Left renal cortex interstitium (tissue), 4 donors: ENCODE measurements around the gene ABCC3. TPM values are rescaled to one million over a fixed set of nuclear protein-coding genes. Genes with fewer than 3 reads are reported as not detected.

Experiments
- DNase-seq, 4 donors: peaks; one replicate each; pipeline ENCODE4 v3.0.0-alpha.2; 2013; ENCODE audit warnings: low read depth in 4 of 4, low spot score in 2 of 4, missing footprints in 1 of 4
- polyA plus RNA-seq, 4 donors: library from polyadenylated mRNA; unstranded; fragments of 120-200 nt; gene quantifications; one replicate each; pipeline ENCODE4 v1.2.1, GENCODE V29; 2013; ENCODE audit not compliant: insufficient read length in 4 of 4

Gene ABCC3, protein sequence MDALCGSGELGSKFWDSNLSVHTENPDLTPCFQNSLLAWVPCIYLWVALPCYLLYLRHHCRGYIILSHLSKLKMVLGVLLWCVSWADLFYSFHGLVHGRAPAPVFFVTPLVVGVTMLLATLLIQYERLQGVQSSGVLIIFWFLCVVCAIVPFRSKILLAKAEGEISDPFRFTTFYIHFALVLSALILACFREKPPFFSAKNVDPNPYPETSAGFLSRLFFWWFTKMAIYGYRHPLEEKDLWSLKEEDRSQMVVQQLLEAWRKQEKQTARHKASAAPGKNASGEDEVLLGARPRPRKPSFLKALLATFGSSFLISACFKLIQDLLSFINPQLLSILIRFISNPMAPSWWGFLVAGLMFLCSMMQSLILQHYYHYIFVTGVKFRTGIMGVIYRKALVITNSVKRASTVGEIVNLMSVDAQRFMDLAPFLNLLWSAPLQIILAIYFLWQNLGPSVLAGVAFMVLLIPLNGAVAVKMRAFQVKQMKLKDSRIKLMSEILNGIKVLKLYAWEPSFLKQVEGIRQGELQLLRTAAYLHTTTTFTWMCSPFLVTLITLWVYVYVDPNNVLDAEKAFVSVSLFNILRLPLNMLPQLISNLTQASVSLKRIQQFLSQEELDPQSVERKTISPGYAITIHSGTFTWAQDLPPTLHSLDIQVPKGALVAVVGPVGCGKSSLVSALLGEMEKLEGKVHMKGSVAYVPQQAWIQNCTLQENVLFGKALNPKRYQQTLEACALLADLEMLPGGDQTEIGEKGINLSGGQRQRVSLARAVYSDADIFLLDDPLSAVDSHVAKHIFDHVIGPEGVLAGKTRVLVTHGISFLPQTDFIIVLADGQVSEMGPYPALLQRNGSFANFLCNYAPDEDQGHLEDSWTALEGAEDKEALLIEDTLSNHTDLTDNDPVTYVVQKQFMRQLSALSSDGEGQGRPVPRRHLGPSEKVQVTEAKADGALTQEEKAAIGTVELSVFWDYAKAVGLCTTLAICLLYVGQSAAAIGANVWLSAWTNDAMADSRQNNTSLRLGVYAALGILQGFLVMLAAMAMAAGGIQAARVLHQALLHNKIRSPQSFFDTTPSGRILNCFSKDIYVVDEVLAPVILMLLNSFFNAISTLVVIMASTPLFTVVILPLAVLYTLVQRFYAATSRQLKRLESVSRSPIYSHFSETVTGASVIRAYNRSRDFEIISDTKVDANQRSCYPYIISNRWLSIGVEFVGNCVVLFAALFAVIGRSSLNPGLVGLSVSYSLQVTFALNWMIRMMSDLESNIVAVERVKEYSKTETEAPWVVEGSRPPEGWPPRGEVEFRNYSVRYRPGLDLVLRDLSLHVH (N-terminal part only)
- polyA plus RNA-seq: 10 to 100 TPM in 2 of 4 donors, 1 to 10 TPM in 2; 5.3 to 14.4 (median 9.4) TPM

DNA sequence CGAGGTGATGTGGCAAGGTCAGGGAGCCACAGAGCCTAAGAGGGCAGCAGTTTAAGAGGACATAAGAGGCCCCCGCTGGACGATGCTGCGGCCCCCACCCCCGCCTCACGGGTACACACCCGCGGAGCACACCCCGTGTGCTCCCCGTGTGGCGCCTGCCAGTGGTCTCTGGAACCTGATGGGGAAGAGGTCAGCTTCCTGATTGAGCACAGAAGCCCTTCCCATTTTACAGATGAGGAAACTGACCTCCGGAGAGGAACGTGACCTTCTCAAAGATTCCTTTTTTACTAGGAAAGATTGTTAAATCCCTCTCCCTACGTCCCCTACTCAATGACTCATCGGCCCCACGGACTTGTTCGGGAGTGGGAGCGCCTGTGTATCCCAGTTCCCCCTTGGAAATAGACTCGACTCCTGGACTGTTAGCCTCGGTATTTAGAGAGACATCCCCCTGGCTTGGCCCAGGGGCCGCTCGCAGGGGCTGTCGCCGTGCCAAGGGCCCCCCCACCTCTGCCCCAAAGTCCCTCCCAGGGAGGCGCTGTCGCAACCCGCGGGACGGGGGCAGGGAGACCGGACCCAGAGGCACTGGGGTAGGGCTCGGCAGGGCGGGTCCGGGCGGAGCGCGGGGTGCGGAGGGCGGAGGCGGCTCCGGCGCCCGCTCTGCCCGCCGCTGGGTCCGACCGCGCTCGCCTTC is at the start of gene ABCC3:
TSS of gene ABCC3 (plus strand) at position 658 of the 691 bp plus-strand sequence. CDS start 56 bp downstream, outside the sequence.
- no peak for DNase-seq

DNA sequence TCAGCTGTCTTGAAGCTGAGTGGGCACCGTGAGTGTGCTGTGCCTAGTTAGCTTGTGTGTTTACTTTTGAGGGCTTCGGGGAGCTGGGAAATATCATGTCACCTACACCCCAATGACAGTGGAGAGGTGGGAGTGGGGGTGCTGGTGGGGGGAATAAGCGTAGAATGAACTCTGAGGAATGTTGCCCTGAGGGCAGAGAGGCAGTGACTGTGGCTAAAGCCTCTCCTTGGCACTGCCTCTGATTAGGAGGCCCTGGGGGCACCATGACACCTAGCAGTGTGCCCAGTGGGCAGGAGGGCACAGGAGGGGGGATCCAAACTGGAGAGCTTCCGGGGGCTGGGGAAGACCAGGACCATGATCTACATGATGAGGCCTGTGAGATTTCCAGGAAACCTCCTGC is 49.3 kb upstream of the ABCC3 start:
- no peak for DNase-seq

DNA sequence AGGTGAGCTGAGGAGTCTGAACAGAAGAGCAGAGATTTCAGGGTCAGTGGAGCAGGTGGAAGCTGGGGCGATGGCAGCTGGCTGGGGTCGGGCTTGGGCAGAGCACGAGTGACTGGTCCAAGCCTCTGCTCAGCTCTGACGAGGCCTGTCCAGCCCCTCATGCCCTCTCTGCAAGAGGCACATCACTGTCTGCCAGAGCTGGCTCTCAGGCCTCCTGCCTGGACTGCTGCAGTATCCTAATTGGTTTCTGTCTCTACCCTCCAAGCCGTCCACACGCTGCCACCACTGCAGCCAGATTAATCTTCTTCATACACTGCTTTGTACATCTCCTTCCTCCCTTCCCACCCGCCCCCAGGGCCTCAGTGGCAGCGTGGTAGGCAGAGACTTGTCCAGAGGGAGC is 48.8 kb upstream of the ABCC3 start:
- DNase-seq: no peak

DNA sequence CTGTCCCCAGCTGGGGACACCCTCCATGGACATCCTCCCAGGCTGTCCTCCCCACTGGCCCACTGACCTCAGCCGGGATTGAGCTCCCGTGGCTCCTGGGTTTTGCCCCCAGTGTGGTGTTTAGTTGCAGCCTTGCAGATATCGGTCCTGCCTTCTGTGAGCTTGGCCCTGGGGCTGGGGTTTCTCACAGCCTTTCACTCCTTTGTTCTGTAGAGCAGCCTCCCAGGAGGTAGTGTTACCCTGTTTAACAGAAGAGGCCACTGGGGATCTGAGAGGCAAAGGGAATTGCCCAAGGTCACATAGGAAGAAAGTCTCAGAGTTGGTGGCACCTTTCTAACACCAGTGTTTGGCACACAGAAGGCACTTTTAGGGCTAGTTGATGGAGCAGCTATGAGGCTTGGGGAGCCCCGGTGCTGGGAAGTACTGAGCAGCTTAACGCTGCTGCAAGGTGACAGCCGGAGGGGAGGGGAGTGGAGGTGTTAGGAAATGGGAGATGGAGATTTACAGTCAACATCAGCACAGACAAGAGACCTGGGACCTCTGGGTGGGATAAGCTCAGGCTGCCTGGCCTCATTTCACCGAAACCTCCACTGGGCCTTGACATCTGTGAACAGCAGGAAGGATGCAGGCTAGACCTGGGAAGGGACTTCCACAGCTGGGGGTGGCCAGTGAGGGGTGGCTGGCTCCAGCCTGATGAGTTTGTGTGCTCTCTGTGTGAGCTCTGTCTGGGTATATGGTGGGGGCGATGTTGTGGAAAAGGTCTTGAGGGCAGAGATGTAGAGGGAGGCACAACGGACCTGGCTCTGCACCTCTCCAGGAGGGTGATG is 48.0 kb upstream of the ABCC3 start:
- no peak for DNase-seq

DNA sequence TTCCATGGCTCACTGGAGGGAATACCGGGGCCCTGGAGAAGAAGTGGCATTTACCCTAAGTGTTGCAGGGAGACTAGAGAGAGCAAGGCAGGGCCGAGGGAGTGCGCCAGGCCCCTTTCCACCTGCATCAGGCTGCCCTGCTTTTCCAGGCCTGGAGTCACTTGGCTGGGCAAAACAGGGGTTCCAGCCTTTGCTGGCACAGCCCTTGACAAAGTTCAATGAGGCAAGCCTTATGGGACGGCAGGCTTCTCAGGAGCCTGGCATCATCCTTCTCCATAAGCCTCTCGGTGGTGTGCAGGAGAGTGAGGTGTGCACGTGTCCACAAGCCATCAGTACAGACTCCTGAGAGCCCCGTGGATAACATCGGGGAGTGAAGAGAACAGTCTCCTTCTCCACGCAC is 47.1 kb upstream of the ABCC3 start:
- no peak for DNase-seq

DNA sequence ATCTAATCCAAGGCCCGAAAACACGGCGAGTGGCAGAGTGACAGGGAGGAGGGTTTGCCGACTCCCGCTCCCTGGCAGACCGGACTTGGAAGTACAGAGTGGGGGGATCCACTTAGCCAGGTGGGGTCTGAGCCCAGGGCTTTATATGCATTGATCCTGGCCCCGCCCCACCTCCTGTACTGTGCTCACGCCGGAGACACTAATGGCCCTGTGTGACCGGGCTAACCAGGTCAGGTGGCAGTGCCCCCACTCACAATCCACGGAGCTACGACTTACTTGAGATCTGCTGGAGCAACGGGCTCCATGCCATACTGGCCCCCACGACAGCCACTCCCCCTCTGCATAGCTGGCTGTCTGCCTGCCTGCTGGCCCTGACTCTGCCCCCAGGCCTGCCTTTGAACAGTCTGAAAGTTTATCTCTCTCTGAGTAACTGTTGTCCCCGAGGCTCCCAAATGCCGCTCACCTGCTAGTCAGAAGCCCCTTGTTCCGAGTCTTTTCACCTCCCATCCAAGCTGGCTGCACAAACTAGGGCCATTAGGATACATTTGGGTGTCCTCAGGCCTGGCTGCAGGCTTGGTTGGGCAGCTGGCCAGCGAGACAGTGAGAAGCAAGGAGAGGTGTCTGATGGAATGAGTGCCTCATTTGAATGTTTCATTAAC is 46.2 kb upstream of the ABCC3 start:
- DNase-seq: no peak

DNA sequence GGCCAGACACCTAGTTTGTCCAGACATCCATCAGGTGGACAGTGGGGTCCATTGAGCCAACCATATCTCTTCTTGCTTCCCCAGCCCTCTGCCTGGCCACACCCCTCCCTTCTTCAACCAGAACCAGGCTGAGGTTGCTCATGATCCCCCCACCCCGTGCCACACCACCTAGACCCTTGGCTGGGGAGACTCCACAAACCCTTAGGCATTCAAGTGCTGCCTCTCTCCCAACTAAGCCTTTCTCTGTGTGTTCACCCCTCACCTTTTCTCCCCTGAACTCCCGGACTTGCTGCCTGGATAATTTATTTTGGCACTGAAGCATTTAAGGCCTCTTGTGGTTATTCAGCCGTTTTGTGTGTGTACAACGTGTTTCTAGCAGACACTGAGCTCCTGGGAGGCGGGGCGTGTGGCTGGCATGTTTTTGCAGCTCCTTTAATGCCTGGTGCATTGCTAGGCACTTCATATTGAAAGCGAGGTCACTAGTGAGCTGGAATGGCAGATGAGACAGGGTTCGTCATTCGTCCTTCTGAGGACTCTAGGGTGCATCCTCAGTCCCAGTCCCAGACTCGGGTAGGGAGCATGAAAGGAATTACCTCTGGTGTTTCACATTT is 45.5 kb upstream of the ABCC3 start:
- no peak for DNase-seq

DNA sequence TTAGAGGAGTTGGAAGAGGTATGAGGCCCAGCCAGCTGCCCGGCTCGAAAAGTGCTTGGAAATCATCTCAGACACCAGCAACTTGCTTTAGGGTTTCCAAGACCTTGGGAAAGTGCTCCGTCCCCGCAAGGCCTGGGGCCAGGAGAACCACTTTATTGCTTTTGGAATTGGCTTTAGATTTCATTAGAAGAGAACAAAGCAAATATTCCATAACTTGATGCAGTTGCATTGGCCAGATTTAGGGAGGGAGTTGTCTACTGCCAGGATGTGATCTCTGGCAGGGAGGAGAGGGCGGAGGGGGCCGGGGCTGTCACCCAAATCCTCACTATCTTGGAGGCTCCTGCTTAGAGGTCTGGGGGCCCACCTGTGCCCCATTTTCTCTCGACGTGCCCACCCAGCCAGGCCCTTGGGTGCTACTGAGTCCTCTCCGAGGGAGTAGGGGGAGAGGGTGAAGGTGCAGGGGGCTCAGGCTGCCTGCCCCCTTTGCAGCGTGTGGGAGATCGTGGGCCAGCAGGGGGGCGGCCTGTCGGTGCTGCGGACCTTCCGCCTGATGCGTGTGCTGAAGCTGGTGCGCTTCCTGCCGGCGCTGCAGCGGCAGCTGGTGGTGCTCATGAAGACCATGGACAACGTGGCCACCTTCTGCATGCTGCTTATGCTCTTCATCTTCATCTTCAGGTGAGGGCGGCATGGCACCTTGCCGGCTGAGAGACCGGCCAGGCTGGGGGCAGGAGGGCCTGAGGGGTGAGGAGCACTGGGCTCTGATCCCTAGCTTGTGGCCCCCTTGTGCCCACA is 43.5 kb upstream of the ABCC3 start:
- DNase-seq: no peak

DNA sequence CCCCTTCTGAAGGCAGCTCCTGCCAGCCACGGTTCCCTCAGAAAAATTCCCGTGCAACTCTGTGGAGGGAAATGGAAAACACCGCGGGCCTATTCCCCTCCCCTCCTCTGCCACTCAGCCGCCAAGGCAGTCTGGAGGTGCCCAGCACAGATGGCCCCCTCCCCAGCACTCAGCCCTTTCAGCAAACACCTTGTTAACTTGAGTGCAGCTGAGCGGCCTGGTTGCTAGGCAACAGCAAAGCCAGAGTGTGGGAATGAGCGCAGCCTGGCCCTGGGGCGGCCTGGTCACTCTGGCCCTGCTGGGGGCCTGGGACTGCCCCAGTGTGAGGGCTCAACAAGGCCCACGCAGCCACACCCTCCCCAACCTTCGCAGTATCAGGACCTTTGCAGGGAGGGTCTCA is 41.4 kb upstream of the ABCC3 start:
- peak in 1 of 4 donors; percentile 69 for DNase-seq

DNA sequence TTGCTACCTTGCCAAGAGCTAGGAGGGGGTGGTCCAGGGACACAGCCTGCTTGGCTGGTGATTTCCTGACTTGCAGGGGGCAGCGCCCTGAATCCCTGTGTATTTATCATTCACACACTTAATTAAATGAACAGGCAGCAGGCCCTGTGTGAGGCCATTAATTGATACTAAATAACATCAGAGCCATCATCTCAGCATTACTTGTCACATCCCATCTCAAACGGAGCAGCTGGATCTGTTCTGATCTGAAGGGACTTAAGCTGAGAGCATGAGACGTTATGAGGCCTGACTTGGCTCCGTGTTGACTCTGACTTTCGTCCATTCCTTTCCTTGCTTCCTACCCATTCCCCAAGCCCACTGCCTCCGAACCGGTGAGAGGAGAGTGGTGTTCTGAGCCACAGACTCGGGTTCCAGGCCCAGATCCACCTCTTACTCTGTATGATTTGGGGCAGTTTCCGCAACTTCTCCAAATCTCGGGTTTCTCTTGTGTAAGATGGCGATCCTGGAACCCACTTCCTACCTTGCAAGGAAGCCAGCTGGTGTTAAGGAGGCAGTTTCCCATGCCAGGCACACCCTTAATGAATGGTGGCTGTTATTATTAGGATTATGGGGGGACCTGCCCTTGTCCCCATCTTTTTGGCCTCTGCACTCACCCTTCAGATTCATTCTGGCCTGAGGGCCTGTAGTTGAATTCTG is 40.4 kb upstream of the ABCC3 start:
- DNase-seq: no peak

DNA sequence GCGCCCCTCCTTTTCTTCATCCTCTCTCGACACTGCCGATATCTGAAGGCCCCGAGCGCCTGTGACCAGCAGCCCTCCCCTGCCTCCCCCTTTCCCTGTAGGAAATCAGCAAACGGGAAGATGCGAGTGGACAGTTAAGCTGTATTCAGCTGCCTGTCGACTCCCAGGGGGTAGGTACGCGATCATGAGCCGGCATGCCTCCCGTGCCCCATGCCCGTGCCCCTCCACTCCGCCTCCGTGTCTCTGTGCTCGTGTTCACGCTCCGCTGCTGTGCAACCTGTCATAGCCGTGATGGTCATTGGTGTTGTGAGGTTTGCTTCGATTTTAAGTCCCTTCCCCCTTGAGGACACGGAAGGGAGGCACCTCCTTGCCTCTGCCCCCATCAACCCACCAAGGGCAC is 39.8 kb upstream of the ABCC3 start:
- DNase-seq: no peak

DNA sequence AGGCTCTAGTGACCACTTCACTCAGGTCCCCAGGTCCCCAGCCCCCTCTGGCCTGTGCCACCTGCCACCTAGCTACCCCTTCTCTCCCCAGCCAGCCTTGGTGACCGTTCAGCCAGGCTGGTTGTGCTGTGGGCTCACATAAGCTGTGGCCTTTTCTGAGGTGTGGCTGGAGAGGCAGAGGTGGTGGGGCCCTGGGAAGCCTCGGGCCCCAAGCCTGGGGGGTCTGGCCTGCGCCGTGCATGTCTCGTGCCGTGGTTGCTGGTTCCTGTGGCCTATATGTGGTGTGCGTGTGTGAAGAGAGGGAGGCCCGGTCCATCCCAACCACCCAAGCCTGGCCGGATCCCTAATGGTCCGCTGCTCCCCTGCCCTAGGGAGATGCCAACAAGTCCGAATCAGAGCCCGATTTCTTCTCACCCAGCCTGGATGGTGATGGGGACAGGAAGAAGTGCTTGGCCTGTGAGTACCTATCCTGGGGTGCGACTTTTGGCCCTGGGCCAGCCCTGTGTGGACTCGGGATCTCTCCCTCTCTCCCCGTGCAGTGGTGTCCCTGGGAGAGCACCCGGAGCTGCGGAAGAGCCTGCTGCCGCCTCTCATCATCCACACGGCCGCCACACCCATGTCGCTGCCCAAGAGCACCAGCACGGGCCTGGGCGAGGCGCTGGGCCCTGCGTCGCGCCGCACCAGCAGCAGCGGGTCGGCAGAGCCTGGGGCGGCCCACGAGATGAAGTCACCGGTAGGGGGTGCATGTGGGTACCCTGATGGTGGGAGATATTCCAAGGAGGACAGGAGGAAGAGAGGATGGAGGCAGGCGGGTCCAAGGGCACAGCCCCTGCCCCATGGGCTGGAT is 38.3 kb upstream of the ABCC3 start:
- no peak for DNase-seq

DNA sequence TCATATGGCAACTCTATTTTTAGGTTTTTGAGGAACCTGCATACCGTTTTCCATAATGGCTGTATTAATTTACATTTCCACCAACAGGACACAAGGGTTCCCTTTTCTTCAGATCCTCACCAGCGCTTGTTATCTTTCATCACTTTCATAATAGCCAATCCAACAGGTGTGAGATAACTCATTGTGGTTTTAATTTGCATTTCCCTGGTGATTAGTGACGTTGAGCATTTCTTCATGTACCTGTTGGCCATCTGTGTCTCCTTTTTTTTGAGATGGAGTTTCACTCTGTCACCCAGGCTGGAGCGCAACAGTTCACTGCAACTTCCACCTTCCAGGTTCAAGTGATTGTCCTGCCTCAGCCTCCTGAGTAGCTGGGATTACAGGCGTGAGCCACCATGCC is 36.2 kb upstream of the ABCC3 start:
- DNase-seq: no peak

DNA sequence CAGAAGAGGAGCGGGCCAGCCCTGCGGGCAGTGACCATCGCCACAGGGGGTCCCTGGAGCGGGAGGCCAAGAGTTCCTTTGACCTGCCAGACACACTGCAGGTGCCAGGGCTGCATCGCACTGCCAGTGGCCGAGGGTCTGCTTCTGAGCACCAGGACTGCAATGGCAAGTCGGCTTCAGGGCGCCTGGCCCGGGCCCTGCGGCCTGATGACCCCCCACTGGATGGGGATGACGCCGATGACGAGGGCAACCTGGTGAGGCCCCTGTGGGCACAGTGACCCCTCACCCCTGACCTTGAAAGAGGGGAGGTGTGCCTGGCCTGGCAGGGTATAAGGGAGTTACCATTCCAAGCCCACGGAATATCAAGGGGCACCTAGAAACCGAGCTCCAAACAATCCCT is 35.1 kb upstream of the ABCC3 start:
- no peak for DNase-seq

DNA sequence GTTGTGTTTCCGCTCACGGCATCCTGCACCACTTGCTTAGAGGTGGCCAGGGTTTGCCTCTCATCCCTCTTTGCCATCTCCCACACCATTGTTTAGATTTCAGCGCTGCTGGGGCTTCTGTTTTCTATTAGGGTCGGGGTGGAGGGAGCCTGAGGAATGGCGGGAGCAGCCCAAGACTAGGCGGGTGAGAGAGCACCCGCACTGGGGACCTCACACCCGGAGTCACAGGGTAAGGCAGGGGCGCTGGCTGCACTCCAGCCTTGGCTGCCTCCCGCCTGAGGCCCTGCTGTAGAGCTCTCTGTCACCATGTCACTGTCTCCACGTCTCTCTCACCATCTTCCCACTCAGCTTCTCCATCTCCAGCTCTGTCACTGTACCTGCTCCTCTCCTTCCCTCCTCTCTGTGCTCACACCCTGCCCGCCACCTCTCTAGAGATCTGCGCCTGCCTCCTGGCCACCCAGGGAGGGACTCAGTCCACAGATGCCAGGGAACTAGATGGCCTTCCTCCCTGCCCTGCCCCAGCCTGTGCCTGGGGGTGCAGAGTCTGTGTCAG is 32.8 kb upstream of the ABCC3 start:
- no peak for DNase-seq

DNA sequence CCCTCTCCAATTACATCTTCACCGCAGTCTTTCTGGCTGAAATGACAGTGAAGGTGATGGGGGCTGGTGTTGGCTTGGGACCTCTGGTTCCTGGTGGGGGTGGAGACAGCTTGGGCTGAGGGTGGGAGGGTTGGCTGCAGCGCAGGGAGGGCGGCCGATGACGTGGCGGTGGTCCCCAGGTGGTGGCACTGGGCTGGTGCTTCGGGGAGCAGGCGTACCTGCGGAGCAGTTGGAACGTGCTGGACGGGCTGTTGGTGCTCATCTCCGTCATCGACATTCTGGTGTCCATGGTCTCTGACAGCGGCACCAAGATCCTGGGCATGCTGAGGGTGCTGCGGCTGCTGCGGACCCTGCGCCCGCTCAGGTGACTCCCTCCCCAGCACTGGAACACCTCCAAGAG is 31.8 kb upstream of the ABCC3 start:
- DNase-seq: no peak
